ENCODE measurements around the gene CEMIP.

Gene CEMIP

DNA sequence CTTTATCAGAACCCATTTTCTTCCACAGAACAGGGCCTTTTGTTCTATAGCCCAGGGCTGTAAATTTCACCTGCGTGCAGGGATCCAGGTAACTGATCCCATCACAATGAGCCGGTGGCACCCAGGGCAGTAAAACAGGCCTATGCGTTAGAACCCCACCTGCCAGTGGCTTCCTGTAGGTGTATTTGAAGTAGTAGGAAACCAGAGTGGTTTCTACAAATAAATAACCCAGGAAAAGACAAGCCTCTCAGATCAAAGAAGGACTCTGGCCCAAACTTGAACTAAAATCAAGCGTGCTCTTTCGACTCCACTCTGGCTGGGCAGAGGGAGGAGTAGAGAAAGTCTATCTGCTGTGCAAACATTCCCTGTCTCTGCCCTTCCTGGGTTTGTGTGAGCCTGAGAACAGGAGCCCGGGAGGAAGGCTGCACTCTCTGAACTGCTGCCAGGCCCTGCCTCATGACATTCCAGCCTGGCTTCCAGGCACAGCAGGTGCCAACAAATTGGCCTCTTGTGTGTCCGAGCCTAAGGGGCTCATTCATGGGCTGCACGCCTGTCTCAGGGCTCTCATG, 77.7 kb downstream of the CEMIP start:
- DNase-seq: peak; percentile 84

DNA sequence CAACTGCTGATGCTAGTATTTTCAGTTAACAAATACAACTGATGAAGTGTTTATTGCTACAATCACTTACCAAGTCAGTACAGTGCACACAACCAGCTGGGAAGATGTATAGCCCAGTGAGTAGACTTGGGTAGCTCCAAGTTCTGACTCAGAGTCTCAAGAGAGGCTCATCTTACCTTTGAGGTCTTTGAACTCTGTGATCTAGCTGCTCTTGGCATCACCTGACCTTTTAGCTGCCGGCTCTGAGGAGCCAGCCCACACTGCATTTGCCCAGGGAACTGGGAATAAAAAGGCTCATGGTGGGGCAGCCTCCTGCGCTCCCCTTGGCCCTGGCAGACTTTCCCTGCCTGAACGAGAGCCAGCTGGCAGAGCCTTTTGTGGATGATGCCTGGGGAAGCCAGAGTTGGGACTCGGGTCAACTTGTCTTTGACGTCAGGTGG, 82.6 kb downstream of the CEMIP start:
- DNase-seq: no peak

DNA sequence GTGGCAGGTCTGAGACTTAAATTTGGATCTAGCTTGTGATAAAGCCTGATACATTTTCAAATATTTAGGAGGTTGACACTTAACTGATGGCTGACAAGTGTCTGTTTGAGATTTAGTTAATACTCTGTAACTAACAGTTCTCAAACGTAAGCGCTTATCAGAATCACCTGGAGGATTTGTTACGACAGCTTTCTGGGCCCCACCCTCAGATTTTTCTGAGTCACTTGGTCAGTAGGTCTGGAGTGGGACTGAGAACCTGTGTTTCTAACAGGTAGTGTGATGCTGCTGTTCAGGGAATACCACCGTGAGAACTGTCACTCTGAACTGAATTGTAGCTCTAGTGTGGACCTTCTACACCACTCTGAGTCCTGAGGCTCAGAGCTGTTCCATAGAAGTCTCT, 85.5 kb downstream of the CEMIP start:
- DNase-seq: no peak

DNA sequence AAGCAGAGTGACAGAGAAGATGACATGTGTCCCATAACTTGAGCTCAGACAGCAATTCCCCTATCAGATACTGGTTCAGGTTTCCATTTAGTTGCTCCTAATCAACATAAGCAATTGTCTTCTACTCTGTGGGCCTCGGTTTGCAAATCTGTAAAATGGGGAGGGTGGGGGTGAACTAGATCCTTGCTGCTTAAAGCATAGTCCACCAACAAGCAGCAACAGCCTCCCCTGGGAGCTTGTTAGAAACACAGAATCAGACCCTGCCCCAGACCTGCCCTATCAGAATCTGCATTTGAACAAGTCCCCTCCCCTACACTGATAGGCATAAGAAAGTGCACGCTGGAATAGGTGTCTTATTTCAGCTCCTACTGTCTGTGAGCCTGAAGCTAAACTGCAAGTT, 87.8 kb downstream of the CEMIP start:
- no peak for DNase-seq

DNA sequence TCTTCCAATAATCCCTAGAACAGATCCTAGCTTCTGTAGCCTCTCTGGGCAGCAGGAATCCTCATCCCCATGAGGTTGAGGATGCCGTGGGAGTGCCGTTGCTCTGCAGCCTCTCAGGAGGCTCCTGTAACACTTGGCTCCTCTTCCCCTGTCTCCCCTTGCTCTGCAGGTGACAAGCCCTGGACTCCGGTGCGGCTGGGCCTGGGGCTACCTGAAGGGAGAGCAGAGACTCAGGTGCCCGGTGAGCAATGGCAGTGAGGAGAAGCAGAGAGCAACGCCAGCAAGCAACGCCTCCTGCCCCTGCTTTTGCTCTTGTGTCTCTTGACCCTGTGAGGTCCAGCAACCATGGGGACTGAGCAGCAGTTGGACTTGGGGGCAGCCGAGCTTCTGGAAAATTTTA, 91.2 kb downstream of the CEMIP start:
- no peak for DNase-seq

DNA sequence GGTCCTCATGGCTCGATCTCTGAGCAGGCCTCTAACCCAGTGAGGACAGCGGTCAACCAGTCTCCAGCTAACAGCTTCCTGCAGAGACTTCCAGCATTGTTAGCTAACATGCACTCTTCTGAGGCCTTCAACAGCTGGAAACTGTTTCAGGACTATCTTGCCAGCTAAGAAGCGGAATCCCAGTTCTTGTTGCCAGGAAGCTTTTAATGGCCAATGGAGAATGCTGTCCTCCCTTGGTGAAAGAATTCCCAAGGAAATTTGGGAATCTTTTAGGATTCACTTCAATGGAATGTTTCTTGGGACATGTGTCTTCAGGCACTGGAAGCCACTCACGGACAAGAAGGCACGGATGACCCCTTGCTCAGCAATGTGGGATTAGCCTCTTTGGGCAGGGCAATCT, 91.7 kb downstream of the CEMIP start:
- DNase-seq: no peak

DNA sequence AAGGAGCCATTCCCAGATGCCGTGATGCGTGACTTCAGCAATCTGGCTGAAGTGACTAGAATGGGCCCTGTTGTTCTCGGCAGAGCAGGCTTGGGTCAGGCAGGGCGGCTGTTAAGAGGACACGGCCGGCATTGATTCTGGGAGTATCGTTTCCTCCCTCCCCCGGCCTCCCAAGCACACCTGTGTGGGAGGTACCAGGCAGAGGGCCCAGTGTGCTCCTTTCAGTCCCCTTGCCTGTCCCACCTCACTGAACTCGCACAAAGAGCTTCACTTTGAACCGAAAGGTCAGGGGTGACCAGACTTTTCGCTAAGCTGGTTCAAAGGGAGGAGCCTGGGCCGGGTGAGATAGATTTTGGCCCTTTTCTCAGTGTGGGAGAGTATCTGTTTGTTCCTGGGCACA, 92.7 kb downstream of the CEMIP start:
- no peak for DNase-seq

DNA sequence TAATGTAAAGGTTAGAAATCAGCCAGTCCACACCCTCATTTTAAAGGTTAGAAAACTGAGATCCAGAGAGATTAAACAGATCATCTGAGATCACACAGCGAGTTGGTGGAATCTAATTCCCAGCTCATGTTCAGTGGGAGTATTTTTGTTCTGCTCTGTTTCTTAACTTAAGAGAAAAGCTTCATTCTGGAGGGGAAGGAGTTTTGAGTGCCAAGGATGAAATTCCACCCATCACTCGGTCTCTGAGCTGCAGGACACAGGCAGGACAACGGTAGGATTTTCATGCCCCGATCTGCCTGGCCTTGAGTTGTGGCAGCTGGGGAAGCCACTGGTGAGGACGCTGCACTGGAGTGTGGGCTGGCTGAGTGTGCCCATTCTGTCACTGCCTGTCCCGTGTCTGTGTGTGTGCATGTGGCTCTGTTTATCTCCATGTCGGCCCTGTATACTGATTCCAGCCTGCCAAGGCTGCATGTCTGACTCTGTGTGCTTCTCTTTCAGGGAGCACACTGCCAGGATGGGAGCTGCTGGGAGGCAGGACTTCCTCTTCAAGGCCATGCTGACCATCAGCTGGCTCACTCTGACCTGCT, 94.3 kb downstream of the CEMIP start:
- no peak for DNase-seq

DNA sequence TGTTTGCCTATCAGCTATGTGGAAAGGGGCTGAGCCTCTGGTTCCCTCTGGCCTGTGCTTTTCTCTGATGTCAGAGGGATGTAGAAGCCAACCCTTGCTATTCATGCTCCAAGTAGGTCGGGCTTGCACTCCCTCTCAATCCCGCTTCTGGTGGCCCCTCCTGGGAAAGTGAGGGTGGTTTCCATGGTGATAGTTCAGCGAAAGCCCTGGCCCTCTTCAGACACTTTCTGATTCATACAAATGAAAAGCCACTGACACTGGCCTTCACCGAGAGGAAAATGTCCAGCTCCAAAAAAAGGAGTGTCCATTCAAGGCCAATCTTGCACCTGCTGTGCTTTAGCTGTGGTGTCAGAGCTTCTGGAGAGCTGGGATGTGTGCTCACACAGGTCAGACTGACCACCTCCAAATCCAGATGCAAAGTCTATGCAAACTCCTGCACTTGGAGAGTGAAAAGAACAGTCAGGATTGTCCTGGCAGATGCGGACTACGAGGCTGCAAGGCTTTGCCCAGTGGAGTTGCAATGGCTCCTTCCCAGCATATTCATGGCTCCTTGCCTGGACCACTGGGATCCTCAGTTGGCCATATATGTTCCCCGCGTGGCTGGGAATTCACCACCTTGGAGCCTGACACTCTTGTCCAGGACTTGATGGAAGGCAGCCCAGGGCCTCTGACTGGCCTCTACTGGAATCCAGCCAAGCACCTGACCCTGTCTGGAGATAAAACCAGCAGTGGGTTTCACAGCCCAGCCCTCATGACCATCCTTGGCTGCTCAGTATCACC, 96.6 kb downstream of the CEMIP start:
- no peak for DNase-seq

DNA sequence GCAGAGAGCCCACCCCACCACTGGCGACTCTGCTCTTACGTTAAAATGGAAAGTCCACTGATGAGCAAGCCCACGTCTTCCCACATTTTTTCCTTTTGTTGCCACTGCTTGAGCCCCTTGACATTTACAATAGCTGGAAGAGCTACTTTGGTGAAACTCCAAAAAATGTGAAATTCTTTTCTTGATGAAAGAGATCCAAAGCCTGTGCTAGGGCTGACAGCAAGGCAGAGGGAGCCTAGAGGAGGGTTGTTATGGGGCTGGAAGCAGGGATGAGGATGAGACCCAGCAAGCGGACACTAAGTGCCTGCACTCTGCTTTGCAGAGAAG, 97.1 kb downstream of the CEMIP start:
- no peak for DNase-seq

DNA sequence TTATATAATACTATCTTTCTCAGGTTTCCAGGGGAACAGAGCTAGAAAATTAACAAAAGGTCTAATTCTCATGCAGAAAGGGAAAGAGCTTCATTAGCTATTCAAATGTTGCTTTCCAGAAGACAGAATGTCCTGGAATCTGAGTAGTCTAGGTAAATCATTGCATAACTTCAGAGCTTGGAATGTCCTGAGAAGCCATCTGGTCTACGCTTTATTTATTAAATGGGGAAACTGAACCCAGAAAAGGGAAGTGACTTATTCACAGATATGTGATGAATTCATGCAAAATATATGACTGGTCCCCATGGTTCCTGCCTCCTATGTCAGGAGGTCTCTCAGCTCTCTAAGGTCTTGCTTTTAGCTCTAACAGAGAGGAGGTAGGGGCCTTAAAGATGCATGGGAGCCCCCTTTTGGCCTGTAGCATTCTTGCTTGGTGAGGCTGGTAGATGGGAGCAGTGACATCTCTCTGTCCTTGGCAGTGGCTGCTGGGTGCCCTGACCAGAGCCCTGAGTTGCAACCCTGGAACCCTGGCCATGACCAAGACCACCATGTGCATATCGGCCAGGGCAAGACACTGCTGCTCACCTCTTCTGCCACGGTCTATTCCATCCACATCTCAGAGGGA, 99.2 kb downstream of the CEMIP start:
- DNase-seq: no peak

DNA sequence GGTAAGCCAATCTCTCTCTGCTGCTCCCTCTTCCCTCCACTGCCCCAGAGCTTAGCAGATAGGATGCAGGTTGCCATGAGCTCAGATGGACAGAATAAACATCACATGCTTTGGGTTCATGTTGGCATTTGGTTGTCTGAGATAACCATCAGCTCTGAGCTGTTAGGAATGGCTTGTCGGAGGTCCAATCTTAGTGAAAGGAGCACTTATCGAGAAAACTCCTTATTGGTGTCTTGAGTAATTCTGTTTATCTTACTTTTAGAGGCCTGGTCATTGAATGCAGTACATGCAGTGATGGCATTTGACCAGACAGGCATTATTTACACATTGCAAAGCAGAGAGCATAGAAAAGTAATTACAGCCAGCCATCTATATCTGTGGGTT, 99.7 kb downstream of the CEMIP start:
- DNase-seq: no peak

DNA sequence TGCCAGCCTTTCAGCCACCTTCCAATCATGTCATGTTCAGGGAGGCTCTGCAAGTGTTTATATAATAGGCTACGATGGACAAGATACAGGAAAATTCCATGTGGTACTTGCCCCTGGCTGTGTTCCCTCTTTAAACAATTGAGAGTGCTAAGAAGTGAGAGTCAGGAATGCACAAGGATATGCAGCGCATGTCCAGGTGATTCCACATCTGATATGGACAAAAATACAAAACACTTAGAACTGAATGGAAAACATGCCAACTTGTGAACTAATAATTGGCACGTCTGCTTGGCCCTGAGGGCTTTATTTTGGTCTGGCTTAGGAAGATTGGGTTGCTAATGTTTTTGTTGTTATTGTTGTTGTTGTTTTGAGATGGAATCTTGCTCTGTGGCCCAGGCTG, 100.9 kb downstream of the CEMIP start:
- no peak for DNase-seq

DNA sequence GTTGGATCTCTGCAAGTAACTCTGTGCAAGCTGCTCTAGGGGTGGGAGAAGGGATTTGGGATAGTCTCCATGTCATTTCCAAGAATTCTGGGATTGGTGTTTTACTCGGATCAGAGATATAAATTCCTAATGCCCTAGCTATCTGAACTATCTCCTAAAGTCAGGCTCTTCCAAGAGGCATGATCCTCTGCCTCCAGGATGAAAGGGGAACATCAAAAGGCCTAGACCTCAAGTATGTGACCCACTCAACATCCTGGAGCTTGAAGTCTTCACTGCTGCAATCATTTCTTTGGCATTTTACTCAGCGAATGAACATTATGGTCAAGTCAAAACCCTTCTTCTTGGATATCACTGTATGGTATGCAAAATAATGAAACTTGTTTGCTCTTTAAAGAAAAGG, 104.5 kb downstream of the CEMIP start:
- DNase-seq: no peak

DNA sequence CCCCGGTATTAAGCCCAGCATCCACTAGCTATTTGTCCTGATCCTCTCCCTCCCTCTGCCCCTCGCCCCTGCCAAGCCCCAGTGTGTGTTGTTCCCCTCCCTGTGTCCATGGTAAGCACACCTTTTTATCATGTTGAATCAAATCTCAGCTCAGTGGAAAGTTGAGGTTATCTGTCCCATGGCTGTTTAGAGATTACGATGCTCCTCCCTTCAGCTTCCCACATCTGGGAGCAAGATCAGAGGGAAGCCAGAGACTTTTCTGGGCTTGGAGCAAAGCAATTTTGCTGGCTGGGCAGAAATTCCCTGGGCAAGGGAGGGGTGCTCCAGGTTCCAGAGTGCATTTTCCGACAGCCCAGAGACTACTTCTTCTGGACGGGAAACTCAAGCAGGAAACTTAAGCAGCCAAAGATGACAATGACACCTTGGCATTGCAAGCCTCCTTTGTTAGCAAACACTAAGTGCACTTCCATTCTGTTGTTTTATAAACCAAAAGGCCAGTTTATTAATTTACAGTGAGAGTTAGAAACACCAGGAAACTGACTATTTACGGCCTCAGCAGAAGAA, 105.9 kb downstream of the CEMIP start:
- DNase-seq: no peak

DNA sequence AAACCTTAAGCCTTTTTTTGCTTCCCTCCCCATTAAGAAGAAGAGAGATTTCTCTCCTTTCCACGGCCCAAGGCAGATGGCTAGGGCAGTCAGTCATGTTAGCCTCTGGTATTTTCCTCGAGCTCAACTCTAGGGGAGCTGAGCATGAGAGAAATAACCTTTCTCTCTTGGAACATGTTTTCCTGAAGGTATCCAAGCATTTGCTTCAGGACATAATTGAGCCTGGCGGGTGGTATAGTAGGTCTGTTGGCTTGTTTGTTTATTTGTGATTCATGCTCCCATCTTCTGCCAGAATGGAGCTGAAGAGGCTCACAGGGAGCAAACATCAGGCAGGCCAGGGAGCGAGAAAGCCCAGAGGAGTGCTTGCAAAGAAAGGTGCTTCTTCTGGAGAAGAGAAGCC, 108.0 kb downstream of the CEMIP start:
- no peak for DNase-seq

DNA sequence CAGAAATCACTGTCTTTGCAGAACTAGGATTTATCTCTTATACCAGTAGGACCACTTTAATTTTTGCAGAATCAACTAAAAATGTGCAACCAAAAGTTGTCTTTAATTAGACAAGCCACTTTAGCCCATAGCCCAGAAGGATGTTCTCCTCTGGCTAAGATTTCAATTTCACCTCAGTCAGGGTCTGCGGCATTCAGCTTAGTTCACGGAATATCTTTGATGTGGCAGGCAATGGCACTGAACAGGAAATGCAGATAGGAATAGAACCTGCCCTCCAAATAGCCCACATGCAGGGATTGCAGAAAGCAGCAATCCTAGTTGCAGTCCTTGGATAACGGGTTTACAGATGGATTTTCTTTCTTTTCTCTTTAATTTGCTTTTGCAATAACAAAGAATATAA, 109.7 kb downstream of the CEMIP start:
- no peak for DNase-seq

DNA sequence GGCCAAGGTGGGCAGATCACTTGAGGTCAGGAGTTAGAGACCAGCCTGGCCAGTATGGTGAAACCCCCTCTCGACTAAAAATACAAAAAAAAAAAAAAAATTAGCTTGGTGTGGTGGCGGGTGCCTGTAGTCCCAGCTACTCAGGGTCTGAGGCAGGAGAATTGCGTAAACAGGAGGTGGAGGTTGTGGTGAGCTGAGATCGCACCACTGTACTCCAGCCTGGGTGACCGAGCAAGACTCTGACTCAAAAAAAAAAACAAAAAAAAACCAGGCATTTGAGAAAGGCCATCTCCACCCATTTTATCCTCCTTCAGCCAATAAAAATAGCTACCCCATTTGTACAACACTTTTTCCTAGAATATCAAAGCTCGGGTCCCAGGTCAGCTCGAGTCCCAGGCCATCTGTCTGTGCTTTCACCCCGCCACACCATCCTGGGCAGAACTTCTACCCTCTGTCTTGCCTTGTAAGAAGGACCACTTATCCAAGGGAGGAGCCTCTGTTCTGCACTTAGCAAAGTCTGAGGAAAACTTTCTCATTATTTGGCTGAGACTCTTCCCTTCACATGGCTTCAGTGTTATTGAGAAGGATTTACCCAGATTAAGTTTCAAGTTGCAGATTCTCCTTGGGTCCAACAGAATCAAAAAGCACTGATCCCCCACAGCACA, 111.3 kb downstream of the CEMIP start:
- no peak for DNase-seq

DNA sequence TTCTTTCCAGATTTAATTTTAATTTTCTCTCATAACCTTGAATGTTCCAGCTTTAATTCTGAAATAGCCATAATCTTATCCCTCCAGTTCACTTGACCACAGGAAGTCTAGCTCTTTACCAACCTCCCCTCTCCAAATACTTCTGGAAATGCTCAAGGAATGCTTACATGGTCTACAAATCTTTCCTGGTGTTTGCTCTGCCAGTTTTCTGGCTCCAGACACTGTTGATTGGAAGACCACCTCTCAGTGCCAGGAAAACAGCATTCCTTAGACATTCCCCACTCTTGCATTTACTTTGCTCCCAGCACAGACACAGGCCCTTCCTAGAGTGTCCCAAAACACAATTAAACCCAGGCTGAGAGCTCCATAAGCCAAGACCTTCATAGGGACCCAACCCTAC, 111.8 kb downstream of the CEMIP start:
- no peak for DNase-seq

DNA sequence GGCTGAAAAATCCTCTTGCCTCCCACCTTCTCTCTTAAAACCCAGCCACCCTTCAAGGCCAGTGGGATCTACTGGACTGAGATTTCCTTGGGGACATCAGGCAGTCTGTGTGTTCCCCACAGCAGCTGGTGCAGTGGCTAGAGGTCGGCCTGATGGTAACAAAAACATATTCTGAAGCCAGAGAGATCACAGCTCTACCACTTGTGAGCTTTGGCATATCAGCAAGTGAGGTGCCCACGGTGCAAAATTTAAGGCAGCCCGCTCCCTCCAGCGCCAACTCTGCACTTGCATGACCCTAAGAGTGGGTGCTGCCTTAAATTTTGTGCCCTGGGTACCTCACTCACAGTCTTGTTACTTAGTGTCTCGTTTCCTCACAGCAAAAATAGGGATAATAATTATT, 113.2 kb downstream of the CEMIP start:
- DNase-seq: no peak

DNA sequence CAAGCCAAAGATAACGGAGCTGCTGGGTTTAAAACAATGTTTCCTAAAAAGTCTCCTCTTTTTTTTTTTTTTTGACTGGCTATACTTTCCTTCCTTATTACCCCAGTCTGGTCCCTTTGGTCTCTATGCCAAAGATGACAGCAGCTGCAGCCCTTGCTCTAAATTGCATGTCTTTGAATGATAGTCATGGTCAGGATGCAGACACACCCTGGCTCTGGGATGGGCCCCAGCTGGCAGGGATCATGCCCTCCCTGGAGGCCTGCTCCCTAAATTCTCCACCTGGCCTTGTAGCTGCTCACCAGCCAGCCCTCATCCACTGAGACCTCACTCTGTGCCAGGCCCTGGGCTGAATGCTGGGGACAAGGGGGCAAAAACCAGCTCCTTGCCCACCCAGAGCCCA, 114.6 kb downstream of the CEMIP start:
- DNase-seq: no peak

DNA sequence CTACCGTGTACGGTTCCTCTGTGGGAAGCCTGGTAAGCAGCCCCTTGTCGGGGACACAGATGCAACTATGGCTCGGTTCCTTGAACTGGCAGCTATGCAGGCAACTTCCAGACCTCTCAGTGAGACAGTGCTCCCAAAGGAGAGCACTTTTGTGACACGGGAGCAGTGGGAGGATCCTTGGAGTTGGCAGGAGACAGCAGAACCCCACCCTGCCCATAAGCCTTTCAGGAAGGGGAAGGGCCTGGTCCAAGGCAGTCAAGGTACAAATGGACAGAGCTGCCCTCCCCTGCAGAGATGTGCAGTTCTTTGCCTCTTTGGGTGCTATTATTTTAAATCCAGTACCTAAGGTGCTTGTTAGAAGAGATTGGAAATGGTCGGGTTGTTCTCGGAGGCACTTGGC, 115.9 kb downstream of the CEMIP start:
- DNase-seq: no peak

DNA sequence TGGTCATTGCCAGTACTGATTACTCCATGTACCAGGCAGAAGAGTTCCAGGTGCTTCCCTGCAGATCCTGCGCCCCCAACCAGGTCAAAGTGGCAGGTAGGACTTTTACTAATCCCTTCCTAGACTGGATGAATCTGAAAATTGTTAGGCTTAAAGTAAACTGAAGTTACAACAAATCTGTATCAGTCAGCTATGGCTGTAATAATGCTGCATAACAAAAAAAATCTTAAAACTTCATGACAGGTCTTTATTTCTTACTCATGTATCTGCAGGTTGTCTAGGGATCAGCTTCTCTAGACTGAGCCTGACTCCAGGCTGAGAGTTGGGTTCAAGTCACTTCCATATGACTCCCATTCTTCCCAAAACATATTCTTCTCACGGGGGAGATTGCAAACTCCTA, 116.8 kb downstream of the CEMIP start:
- DNase-seq: no peak

DNA sequence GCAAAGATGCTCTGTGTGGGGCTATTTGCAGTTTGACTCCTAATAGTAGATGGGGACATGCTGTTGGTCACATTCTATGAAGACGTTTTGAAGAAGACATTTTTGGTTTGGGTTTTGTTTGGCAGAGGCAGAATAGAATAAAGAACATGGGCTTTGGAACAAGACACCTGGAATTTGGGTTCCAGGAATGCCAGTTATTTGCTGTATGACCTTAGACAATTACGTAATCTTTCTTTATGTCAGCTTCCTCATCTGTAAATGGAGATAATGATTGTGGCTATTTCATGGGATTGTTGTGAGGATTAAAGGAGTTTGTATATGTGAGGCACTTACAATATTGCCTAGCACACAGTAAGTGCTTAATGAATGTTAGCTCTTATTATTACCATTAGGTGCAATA, 118.9 kb downstream of the CEMIP start:
- DNase-seq: no peak
